CD4-positive, alpha-beta T cell treated with Interleukin-2 at 100 ng/mL for 4 hours (primary cell): ENCODE measurements around the gene FKBP2.

Experiments used
- DNase-seq: peaks from one replicate; pipeline ENCODE4 v3.0.0-alpha.2; 2020; ENCODE audit warnings: low spot score

The FKBP2 gene

DNA sequence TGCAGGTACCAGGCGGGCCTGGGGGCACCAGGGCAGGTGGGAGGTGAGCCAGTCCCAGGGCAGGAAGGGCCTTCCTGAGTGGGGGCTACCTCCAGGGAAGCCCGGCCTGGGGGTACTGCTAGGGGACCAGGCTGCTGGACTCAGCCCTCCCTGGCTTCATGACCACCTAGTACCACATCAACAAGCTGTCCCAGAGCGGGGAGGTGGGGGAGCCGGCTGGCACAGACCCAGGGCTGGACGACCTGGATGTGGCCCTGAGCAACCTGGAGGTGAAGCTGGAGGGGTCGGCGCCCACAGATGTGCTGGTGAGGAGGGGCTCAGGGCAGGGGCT is 21.6 kb upstream of the FKBP2 start:
- no peak for DNase-seq

GRCh38 chr11:64219755-64220154 is 21.1 kb upstream of the FKBP2 start:
- DNase-seq = no peak

- no peak for DNase-seq
These were observed 20.6 kb upstream of the FKBP2 start for GRCh38 chr11:64220271-64220670.

GRCh38 chr11:64220798-64221197 is 20.1 kb upstream of the FKBP2 start:
- no peak for DNase-seq

GRCh38 chr11:64222651-64223000 is 18.3 kb upstream of the FKBP2 start:
- DNase-seq = no peak

- no peak for DNase-seq
These were observed 17.8 kb upstream of the FKBP2 start for GRCh38 chr11:64223001-64223651.

DNA sequence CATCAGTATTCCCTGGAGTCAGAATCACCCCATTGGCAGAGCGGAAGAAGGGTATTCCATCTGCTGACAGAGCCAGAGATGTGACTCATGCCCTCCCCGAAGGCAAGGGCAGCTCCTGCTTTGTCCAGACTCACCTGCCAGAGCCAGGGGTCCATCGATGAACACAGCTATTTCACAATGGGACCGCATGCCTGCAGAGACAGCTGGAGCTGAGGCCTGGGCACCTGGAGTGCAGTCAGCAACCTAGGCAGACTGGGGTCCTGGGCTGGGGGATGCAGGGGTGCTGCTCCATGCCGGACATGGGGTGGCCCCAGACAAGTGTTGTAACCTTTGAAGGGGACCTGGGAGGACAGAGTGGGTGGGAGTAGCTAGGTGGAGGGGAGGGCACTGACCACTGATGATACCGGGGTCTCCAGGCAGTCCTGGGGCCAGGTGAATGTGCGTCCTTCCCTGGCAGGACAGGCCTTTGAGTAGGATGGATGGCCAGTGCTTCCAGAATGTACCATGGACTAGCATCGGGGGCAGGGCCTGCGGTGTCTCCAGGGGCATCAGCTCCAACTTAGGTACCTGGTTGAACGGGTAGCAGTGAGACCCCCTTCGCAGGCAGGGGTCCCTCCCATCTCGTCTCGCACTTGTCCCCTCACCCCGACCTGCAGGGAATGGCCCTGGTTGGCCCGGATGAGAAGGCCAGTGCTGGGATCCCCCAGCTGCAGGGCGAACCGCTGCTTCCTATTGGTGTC is 16.6 kb upstream of the FKBP2 start:
- no peak for DNase-seq

- no peak for DNase-seq
These were observed 15.8 kb upstream of the FKBP2 start for GRCh38 chr11:64224891-64225607.

DNA sequence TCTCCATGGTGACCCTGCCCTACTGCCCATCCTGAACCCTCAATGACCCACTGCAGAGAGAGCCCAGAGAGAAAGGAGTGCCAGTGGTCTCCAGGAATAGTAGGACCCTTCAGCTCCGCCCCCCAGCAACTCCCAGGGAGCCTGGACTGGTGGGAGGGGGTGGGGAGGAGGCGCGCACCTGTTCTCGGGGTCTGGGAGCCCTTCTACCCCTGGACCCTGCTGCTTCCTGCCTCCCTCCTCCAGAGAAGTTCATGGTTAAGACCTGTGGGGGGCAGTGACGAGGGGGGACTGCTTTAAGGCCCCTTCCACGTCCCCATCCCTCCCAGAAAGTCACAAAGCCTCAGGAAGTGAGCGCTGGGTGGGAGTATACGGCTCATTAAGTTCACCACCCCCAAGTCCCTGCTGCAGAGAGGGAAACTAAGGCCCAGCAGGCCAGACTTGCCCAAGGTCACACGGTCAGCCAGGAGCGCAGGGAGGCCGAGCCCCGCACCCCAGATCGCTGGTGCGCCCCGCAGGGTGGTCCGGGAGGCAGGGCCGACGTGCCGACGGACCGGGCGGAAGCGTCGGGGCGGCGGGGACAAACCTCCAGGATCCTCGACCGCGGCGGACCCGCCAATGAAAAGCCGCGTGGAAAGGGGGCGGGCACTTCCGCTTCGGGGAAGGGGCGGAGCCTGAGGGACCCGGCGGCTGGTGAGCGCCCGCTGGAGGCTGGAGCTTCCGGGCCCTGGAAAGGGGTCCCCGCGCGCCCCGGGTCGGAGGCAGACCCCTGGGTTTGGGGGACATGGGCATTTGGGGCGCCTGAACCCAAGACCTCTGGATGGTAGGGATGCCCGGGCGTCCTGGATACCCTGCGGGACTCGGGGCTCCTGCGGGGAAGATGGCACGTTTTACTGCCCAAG is 15.0 kb upstream of the FKBP2 start, which contains the start of the genes NUDT22 and TRPT1:
TSS of gene NUDT22 (plus strand) at position 667 of the 899 bp plus-strand sequence. CDS start 379 bp downstream, outside the sequence.
TSS of gene TRPT1 (minus strand) at position 579 of the 899 bp plus-strand sequence. CDS start at position 253, 326 bp downstream.
- DNase-seq = peak; percentile 86

DNA sequence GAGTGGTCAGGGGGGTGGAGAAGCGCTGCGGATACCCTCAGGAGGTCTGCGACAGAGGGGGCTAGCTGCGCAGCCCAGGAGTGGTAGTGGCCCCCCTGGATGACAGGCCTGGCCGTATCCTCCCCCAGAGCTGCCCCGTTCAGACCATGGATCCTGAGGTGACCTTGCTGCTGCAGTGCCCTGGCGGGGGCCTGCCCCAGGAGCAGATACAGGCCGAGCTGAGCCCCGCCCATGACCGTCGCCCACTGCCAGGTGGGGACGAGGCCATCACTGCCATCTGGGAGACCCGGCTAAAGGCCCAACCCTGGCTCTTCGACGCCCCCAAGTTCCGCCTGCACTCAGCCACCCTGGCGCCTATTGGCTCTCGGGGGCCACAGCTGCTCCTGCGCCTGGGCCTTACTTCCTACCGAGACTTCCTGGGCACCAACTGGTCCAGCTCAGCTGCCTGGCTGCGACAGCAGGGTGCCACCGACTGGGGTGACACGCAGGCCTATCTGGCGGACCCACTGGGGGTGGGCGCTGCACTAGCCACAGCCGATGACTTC is 14.3 kb upstream of the FKBP2 start:
- DNase-seq = peak; percentile 53

GRCh38 chr11:64227405-64227956 is 13.4 kb upstream of the FKBP2 start:
- no peak for DNase-seq

GRCh38 chr11:64229090-64229743 is 11.7 kb upstream of the FKBP2 start:
- DNase-seq = no peak

GRCh38 chr11:64229744-64230170 is 11.1 kb upstream of the FKBP2 start:
- DNase-seq = no peak

DNA sequence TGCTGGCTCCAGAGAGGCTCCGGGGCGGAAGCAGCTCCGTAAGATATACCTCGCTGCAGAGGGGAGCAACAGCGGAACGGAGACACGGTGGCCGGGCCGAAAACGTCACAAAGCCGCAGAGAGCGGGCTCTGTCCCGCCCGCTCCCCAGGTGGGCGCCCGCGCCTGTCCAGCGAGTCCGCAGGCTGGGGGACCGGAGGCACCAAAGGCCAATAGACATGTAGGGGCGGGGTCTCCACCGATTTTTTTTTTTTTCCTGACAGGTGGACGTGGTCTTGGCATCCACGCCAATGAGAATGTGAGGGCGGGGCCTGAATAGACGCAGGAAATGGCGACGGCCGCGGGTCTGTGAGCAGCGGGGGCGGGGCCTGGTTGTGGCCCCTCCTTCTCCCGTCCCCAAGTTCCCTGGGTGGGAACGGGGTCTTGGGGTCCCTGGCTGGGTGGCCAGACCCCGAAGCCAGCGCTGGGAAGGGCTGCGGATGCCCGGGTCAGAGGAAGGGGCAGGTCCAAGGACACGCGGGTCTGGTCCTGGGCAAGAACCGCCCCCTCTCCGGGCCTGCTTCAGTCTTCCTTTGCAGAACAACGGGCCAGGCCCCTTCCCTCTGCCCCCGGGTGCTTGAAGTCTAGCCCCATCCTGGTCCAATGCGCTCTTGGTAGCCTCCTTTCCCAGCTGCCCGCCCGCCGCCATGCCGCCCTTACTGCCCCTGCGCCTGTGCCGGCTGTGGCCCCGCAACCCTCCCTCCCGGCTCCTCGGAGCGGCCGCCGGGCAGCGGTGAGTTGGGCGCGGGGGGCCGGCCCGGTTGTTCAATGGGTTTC is 10.5 kb upstream of the FKBP2 start, which contains the start of gene DNAJC4:
TSS of gene DNAJC4 (plus strand) at position 378 of the 814 bp plus-strand sequence. CDS start at position 685, 307 bp downstream.
- DNase-seq = peak; percentile 88

DNA sequence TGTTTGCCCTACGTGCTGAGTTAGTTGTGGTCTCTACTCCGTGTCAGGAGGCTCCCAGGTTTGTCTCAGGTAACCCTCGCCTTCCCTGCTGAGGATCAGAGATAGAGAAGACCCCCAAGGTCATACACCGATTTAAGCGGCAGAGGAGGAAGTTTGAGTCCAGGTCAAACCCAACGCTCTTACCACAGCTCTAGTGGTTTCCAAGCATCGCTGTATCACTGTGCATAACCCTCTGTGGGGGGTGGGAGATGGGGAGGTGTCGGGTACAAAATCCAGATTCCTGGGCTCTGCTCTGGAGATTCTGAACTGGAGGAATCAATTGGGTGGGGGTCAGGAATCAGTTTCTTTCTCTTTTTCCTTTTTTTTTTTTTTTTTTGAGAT is 9.9 kb upstream of the FKBP2 start:
- no peak for DNase-seq

DNA sequence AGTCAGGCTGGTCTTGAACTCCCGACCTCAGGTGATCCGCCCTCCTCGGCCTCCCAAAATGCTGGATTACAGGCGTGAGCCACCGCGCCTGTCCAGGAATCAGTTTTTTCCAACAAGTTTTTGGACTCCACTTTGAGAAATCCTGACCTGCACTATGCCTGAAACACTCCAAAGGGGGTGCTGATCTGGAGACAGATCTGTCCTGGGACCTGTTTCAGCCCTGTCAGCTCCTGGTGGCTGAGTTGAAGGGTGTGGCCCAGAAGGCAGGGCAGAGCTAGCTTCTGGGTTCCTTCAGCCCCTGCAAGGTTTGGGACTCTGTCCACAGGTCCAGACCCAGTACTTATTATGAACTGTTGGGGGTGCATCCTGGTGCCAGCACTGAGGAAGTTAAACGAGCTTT is 9.3 kb upstream of the FKBP2 start:
- DNase-seq = no peak

DNA sequence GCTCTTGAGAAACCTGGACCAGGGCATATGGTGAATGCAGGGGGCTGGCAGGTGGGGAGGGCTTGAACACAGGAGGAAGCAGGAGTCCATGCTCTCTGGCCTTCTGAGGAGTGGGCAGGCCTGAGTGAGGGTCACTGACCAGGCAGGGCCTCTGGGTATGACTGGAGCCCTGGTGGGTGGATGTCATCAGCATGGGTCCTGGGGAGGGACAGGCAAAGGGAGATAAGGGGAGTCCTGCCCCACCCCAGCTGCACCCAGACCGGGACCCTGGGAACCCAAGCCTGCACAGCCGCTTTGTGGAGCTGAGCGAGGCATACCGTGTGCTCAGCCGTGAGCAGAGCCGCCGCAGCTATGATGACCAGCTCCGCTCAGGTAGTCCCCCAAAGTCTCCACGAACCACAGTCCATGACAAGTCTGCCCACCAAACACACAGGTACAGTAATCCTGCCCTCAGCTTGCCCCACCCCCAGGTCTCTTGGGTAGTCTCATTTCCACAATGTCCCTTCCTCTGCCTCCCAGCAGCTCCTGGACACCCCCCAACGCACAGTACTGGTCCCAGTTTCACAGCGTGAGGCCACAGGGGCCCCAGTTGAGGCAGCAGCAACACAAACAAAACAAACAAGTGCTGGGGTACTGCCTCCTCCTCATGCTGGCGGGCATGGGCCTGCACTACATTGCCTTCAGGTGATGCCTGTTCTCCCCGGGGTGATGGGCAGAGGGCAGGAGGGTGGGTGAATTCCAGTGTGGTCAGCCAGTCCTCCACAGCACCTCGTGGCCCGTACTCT is 8.5 kb upstream of the FKBP2 start:
- DNase-seq = no peak

GRCh38 chr11:64232967-64233315 is 8.0 kb upstream of the FKBP2 start:
- no peak for DNase-seq

- DNase-seq = peak; percentile 74
These were observed 6.8 kb upstream of the FKBP2 start, which contains the start of gene VEGFB for GRCh38 chr11:64233913-64234586. TSS of gene VEGFB (plus strand) at chr11:64234584. CDS start at chr11:64234834, 250 bp downstream.
